ENCODE measurements around the gene LMO1.

The LMO1 gene

GRCh38 chr11:8282631-8283030 is 19.0 kb upstream of the LMO1 start:
- TF ChIP-seq, protein P1, sequence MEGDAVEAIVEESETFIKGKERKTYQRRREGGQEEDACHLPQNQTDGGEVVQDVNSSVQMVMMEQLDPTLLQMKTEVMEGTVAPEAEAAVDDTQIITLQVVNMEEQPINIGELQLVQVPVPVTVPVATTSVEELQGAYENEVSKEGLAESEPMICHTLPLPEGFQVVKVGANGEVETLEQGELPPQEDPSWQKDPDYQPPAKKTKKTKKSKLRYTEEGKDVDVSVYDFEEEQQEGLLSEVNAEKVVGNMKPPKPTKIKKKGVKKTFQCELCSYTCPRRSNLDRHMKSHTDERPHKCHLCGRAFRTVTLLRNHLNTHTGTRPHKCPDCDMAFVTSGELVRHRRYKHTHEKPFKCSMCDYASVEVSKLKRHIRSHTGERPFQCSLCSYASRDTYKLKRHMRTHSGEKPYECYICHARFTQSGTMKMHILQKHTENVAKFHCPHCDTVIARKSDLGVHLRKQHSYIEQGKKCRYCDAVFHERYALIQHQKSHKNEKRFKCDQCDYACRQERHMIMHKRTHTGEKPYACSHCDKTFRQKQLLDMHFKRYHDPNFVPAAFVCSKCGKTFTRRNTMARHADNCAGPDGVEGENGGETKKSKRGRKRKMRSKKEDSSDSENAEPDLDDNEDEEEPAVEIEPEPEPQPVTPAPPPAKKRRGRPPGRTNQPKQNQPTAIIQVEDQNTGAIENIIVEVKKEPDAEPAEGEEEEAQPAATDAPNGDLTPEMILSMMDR (conservative IDR thresholded peaks at IDR 0.05; ENCODE audit: low read length) = no peak
- Histone ChIP-seq H3F3A (ENCODE audit: low read depth) (no peaks in the 10 kb centered on the region), H3K4me2 (ENCODE audit: low read depth, low read length, poor library complexity, severe bottlenecking) (no peak overlapping the region), H3K27me3 (ENCODE audit: insufficient read depth, low read length, poor library complexity, severe bottlenecking) (no peaks in the 10 kb centered on the region), H3K36me3 (ENCODE audit: insufficient read depth, low read length) (no peaks in the 10 kb centered on the region), H3K79me2 (ENCODE audit: insufficient read depth, low read length) (no peaks in the 10 kb centered on the region), H3K4me1 (ENCODE audit: insufficient read depth, low read length, poor library complexity, severe bottlenecking) (no peaks in the 10 kb centered on the region), H3K4me3 (ENCODE audit: low read length, poor library complexity, severe bottlenecking) (no peak overlapping the region), H3K9me2 (replicated peaks; ENCODE audit: low read depth, low read length) (no peaks in the 10 kb centered on the region), H4K20me1 (ENCODE audit: insufficient read depth, low read length, poor library complexity, severe bottlenecking) (no peaks in the 10 kb centered on the region), H3K9ac (ENCODE audit: low read depth, low read length, poor library complexity, severe bottlenecking) (no peak overlapping the region), H2AFZ (ENCODE audit: low read length) (no peak overlapping the region), H3K9me3 (ENCODE audit: insufficient read depth, low read depth, low read length) (no peaks in the 10 kb centered on the region)

GRCh38 chr11:8281266-8281665 is 17.6 kb upstream of the LMO1 start:
- Histone ChIP-seq H3K36me3 (ENCODE audit: insufficient read depth, low read length) (no peaks in the 10 kb centered on the region), H3K4me1 (ENCODE audit: insufficient read depth, low read length, poor library complexity, severe bottlenecking) (no peaks in the 10 kb centered on the region), H3K27me3 (ENCODE audit: insufficient read depth, low read length, poor library complexity, severe bottlenecking) (no peaks in the 10 kb centered on the region), H3K79me2 (ENCODE audit: insufficient read depth, low read length) (no peaks in the 10 kb centered on the region), H3K4me3 (ENCODE audit: low read length, poor library complexity, severe bottlenecking) (no peak overlapping the region), H4K20me1 (ENCODE audit: insufficient read depth, low read length, poor library complexity, severe bottlenecking) (no peaks in the 10 kb centered on the region), H3F3A (ENCODE audit: low read depth) (no peaks in the 10 kb centered on the region), H2AFZ (ENCODE audit: low read length) (no peak overlapping the region), H3K4me2 (ENCODE audit: low read depth, low read length, poor library complexity, severe bottlenecking) (no peak overlapping the region), H3K9me3 (ENCODE audit: insufficient read depth, low read depth, low read length) (no peaks in the 10 kb centered on the region), H3K9ac (ENCODE audit: low read depth, low read length, poor library complexity, severe bottlenecking) (no peak overlapping the region), H3K9me2 (replicated peaks; ENCODE audit: low read depth, low read length) (no peaks in the 10 kb centered on the region)
- TF ChIP-seq, protein P1 (conservative IDR thresholded peaks at IDR 0.05; ENCODE audit: low read length) = no peak

GRCh38 chr11:8277691-8278090 is 14.0 kb upstream of the LMO1 start:
- TF ChIP-seq EZH2phosphoT487 (IDR thresholded peaks at IDR 0.05; ENCODE audit: borderline replicate concordance) = no peak
- TF ChIP-seq, protein P1 (conservative IDR thresholded peaks at IDR 0.05; ENCODE audit: low read length) = no peak
- no peaks in the 10 kb centered on the region for H3K79me2 ChIP-seq (ENCODE audit: insufficient read depth, low read length)
- no peaks in the 10 kb centered on the region for H3K9me2 ChIP-seq (replicated peaks; ENCODE audit: low read depth, low read length)
- H3K9me3 ChIP-seq (ENCODE audit: insufficient read depth, low read depth, low read length) = no peaks in the 10 kb centered on the region
- H4K20me1 ChIP-seq (ENCODE audit: insufficient read depth, low read length, poor library complexity, severe bottlenecking) = no peaks in the 10 kb centered on the region
- no peaks in the 10 kb centered on the region for H3K27me3 ChIP-seq (ENCODE audit: insufficient read depth, low read length, poor library complexity, severe bottlenecking)
- no peak overlapping the region for H2AFZ ChIP-seq (ENCODE audit: low read length)
- no peak overlapping the region for H3K9ac ChIP-seq (ENCODE audit: low read depth, low read length, poor library complexity, severe bottlenecking)
- H3F3A ChIP-seq (ENCODE audit: low read depth) = no peaks in the 10 kb centered on the region
- H3K4me2 ChIP-seq (ENCODE audit: low read depth, low read length, poor library complexity, severe bottlenecking) = no peak overlapping the region
- no peaks in the 10 kb centered on the region for H3K4me1 ChIP-seq (ENCODE audit: insufficient read depth, low read length, poor library complexity, severe bottlenecking)
- H3K36me3 ChIP-seq (ENCODE audit: insufficient read depth, low read length) = no peaks in the 10 kb centered on the region
- H3K4me3 ChIP-seq (ENCODE audit: low read length, poor library complexity, severe bottlenecking) = no peak overlapping the region

All from Loucy (cell line).